Measurements from ENCODE around the gene SMARCA2.

GRCh38 chr9:2029666-2030170, 14.6 kb downstream of the SMARCA2 start:
- TF ChIP-seq POLR2AphosphoS5 (IDR thresholded peaks at IDR 0.05; ENCODE audit: borderline replicate concordance, low read depth, low read length) (no peak), EZH2 (IDR thresholded peaks at IDR 0.05) (no peak)
